ENCODE data around the gene VTI1A.

DNA sequence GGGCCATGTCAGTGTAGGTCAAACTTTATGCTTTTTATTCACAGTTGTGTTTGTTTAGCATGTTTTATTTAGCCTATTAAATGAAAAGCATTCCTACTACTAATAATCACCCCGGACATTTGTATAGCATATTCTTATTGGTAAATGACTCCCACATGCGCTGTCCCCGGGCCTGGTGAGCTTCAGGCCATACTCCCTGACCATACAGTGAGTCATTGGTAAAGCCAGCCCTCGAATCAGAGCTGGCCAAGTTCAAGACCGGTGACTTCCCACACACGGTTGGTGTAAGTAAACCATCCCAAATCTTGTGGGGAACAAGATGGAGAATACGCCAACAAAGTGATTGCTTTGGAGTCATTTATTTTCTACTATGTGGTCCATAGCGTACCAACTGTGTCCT is 264.4 kb downstream of the VTI1A start:
- no peak for TF ChIP-seq POLR2A (IDR thresholded peaks at IDR 0.05; ENCODE audit: low read length)
- no peak for TF ChIP-seq ZC3H11A (IDR thresholded peaks at IDR 0.05)
- TF ChIP-seq, protein P1, sequence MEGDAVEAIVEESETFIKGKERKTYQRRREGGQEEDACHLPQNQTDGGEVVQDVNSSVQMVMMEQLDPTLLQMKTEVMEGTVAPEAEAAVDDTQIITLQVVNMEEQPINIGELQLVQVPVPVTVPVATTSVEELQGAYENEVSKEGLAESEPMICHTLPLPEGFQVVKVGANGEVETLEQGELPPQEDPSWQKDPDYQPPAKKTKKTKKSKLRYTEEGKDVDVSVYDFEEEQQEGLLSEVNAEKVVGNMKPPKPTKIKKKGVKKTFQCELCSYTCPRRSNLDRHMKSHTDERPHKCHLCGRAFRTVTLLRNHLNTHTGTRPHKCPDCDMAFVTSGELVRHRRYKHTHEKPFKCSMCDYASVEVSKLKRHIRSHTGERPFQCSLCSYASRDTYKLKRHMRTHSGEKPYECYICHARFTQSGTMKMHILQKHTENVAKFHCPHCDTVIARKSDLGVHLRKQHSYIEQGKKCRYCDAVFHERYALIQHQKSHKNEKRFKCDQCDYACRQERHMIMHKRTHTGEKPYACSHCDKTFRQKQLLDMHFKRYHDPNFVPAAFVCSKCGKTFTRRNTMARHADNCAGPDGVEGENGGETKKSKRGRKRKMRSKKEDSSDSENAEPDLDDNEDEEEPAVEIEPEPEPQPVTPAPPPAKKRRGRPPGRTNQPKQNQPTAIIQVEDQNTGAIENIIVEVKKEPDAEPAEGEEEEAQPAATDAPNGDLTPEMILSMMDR (IDR thresholded peaks at IDR 0.05): no peak
- TF ChIP-seq FOSL2 (IDR thresholded peaks at IDR 0.05): no peak
- TF ChIP-seq FOSL2 (CRISPR knock-in tag; IDR thresholded peaks at IDR 0.05): no peak
- TF ChIP-seq RAD21 (conservative IDR thresholded peaks at IDR 0.05 in 1 of 2, IDR thresholded peaks at IDR 0.05 in 1 of 2): no peak
- no peak for TF ChIP-seq MYC (IDR thresholded peaks at IDR 0.05; ENCODE audit: borderline replicate concordance, low read length)
- no peak for TF ChIP-seq RNF2 (IDR thresholded peaks at IDR 0.05; ENCODE audit: borderline replicate concordance, low read depth)
- no peak for TF ChIP-seq PBX3 (IDR thresholded peaks at IDR 0.05)
- no peak for TF ChIP-seq HEYL (CRISPR knock-in tag; IDR thresholded peaks at IDR 0.05)
- TF ChIP-seq, protein P2, sequence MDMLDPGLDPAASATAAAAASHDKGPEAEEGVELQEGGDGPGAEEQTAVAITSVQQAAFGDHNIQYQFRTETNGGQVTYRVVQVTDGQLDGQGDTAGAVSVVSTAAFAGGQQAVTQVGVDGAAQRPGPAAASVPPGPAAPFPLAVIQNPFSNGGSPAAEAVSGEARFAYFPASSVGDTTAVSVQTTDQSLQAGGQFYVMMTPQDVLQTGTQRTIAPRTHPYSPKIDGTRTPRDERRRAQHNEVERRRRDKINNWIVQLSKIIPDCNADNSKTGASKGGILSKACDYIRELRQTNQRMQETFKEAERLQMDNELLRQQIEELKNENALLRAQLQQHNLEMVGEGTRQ (IDR thresholded peaks at IDR 0.05): no peak
- no peak for TF ChIP-seq KDM5A (IDR thresholded peaks at IDR 0.05)
- no peak for TF ChIP-seq RCOR1 (IDR thresholded peaks at IDR 0.05; ENCODE audit: low read depth, low read length)
- TF ChIP-seq SREBF2 (IDR thresholded peaks at IDR 0.05): no peak

Measured in A549 (cell line).